ENCODE measurements around the gene CTNNA1.
"Not testable (repeated sequence)": the region's sequence is repeated elsewhere in the genome, so short reads cannot be mapped to it uniquely, and the experiment has no call there.

Gene CTNNA1

DNA sequence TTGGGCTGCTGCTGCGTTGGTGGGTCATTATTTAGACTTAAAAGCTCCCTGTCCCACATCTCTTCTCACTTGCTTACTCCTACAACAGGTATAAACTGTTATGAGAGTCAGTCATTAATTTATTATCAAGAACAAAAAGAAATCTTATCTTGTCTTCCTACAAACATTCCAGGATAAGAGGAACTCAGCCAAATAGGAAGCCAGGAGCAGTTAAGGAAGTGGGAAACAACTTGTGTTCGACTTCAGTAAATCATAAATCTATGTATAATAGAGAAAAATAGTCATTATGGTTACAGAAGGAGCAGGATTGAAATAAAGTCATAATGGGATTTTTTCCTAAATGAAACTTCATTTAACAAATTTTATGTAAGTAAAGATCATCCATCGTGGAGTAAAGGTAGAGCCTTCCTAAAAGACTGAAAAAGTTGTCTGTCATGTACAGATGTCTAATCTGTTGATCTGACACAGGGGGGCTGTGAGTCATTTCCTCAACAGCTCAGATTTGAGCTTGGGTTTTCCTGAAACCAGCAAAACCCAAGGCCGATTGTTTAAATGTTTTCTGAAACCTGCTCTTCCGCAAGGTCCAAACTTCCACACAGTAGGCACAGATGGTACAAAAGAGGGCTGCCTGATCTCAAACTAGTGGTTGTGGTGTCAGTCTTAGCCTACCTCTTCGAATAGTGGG, 147.2 kb downstream of the CTNNA1 start:
- peak in 2 of 4 experiments; percentile 9 to 17 for DNase-seq

DNA sequence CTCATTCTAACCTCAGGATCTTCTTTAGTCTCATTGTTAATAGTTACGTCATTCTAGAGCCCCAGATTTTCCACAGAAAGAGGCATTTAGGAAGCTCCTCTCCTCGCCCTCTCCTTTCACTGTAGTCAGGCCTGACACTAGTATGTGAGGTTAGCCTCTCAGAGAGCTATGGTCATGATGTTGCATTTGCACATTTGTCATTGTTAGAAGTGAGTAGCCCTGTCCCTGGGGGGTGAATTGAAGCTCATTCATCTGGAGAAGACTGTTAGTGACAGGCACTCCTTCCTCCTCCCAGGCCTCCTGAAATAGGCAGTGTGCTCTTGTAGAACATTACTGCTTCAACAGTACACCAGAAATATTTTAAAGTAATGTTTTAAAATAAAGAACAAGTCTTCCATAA, 148.5 kb downstream of the CTNNA1 start:
- no peak for DNase-seq

DNA sequence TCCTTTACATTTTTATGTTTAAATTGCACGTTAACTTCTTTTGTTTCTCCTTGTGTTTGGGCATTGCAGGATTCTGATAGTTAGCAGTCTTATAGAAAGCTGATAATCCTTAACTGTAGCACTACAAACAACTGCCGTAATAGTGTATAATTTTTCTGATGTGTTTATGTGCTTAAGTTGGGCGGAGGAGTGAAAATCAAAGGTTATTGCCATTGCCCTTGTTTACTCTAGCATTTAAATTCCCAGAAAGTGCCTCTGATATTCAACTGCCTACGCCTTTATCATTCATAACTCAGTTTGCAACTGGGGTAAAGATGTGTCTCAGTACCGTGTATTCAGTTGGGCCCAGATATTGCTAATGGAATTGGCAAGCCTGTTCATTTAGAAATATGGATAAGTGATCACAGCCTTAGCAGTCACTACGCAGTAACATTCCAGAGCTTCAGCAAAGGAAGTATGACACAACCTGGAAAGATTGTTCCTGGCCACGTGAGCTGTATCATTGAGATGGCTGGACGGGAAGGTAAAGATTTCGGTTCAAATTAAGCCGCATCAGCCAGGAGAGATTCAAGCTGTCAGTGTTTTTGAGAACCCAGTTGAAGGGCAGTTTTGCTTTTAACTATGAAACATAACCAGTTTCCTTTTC, 150.0 kb downstream of the CTNNA1 start:
- DNase-seq = no peak

DNA sequence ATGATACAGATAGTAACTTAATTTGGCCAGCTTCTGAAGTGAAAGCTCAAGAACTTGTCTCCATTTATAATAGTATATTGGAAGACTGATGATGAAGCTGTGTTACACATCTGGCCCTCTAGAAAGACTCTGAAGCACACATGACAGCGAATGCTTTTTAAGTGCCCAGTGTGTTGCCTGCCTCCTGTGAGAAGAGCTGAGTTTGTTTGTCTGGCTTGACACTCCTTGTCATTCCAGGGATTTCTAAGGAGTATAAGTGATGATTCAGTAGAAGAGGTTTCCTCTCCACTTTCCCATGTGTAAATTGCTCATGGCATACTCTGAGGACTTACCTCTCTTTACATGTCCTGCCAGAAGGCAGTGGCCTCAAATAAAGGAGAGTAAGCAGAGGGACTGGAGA, 152.3 kb downstream of the CTNNA1 start:
- no peak for DNase-seq

DNA sequence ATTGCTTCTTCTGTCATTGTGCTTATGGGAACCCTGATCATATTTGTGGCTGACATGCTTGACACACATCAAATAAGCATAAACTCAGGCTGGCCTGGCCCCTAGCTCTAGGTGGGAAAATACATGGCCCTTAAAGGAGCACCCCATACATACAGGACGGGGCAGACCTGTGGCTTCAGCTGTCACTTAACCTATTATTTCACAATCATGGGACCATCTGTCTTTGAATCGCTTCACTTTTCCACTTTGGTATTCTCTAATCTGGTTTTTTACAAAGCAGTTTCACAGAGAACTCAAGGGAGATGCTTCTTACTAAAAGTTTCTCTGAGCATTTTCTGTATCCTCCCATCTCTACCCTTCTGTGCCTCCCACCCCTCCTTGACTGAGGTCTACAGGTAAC, 156.5 kb downstream of the CTNNA1 start:
- no peak for DNase-seq

- no peak for DNase-seq
These were observed 157.4 kb downstream of the CTNNA1 start for GRCh38 chr5:138910546-138911185.

DNA sequence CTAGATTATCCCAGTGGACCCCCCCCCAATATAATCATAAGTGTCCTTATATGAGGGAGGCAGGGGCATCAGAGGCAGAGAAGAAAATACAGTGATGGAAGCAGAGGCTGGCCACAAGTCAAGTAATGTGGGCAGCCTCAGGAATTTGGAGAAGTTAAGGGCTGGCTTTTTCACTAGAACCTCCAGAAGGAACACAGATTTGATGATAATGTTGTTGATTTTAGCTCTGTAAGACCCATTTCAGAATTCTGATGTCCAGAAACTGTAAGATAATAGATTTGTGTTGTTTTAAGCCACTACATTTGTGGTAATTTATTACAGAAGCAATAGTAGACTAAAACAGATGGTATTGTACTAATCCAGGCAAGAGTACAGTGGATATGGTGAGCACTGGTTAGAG, 158.2 kb downstream of the CTNNA1 start:
- no peak for DNase-seq

- no peak for DNase-seq
These were observed 158.9 kb downstream of the CTNNA1 start for GRCh38 chr5:138912093-138912492.

DNA sequence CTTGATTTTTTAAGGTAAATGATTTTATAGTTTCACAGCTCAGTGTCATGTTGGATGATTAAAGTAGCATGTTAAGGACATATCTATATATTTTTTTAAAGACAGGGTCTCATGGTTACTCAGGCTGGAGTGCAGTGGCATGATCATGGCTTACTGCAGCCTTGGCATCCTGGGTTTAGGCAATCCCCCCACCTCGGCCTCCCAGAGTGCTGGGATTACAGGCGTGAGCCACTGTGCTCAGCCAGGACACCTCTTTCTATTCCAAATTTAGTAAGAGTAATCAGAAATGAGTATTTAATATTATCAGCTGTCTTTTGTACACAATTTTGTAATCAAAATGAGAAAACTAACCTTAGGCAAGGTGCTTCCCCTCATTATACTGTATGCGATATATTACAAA, 160.5 kb downstream of the CTNNA1 start:
- DNase-seq = no peak

DNA sequence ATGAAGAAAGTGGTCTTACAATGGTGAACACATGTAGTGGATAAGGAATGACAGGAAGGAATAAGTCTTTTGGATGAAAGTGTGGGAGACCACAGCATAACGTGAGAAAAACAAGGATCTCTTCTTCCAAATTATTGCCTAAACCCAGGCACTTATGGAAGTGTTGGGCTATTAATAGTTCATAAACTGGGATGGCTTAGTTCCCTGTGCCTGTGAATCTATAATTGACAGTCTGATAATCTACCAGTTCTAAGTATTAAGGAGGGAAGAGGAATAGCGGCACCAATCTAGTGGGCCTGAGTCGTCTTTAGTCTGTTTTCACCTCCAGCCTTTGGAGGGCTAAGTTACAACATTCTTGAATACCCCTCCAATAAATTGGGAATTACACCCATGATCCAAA, 161.1 kb downstream of the CTNNA1 start:
- DNase-seq = no peak

DNA sequence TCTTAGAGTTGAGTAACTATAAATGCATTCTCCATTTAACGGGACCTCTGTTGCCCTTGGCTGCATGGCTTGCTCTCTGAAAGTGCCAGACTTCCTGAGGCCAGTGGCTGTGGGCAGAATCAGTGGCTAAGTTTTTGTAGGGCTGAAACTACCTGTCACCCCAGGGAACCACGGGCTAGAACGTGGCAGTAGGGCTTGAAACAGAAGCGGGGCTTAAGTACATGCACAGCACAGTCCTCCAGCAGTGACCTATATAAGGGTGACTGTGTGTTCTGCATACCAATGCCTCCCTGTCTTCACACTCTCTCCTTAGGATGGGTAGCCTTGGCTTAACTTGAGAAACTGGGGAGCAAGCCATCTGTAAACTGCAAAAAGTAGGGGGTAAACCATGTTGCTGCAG, 165.5 kb downstream of the CTNNA1 start:
- no peak for DNase-seq

- no peak for DNase-seq
These were observed 167.0 kb downstream of the CTNNA1 start for GRCh38 chr5:138920181-138920580.

- DNase-seq = not testable (repeated sequence)
These were observed 168.1 kb downstream of the CTNNA1 start for GRCh38 chr5:138921362-138921761.

DNA sequence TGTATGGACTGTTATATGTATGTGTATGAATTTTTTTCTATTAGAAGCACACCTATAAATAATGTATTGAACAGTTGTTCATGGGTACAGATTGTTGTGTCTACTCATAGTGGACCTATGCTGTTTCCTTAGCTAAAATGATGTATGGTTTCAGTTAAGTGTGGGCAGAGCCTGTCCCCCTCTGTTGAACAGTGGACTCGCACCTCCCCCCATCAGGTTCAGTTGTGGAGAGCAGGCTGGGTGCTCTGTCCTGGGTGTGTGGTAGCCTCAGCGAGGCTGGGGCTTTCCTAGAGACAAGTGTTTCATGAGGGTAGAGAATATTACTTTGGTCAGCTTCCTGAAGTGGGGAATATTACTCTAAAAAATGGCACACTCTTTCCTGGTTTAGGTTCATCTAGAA, 169.3 kb downstream of the CTNNA1 start:
- DNase-seq = no peak

- no peak for DNase-seq
These were observed 171.9 kb downstream of the CTNNA1 start for GRCh38 chr5:138925090-138925635.

DNA sequence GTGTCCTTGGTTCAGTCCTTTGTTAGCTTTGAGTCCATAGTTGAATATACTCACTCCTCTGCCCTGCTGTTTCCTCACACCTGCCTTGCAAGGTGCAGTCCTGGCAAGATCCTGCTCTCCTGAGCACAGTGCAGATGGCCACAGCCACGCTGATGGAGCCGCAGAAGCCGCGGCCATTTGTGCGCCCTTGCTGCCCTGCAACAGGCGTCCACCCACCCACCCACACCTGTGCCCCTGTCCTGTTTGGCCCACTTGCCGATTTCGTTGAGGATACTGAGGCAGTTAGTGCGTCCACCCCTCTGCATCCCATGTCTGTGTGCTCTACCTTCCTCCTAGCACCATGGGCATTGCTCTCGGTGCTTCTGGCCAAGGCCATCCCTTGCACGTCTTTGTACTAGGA, 173.0 kb downstream of the CTNNA1 start:
- no peak for DNase-seq

DNA sequence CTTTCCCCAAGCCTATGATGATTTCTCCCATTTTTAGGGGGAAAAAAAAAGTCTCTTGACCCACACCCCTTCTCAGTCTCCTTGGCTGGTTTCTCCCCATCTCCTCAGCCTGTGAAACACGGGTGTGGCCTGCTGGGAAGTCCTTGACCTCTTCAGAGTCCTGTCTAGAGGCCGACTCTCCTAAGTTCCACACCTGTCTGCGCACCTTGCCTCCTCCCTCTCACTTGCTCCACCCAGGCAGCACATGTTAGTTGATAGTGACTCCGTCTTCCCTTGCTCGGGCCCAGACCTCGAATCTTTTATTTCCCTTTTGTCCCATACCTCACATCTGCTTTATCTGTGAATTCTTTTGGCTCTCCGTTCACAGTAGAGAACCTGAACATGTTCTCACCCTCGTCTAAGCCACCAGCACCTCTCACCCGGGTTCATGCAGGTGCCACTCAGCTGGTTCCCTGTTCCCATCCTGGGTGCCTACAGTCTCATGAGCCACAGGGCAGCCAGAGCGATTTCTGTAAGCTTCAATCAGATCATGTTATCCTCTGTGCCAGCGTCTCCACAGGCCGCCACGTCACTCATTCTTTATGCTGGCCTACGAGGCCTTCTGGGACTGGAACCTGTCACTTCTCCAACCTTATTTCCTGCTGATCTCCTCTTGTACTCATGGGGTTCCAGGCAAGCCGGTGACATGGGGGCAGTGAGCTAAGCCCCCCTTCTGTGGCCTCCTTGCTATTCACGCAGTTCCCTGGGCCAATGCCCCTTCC, 173.6 kb downstream of the CTNNA1 start:
- no peak for DNase-seq

- no peak for DNase-seq
These were observed 174.3 kb downstream of the CTNNA1 start for GRCh38 chr5:138927544-138927943.

- DNase-seq = no peak
These were observed 174.8 kb downstream of the CTNNA1 start for GRCh38 chr5:138927979-138928378.

GRCh38 chr5:138929571-138929955, 176.3 kb downstream of the CTNNA1 start:
- DNase-seq = no peak

- DNase-seq = no peak
These were observed 177.3 kb downstream of the CTNNA1 start for GRCh38 chr5:138930371-138931097.

- DNase-seq = no peak
These were observed 179.1 kb downstream of the CTNNA1 start for GRCh38 chr5:138932171-138932810.

Data from suppressor macrophage (primary cell).